Keratinocyte (primary cell): Measurements from ENCODE around the gene PSMC4.

Source experiments
- CTCF ChIP-seq, 3 experiments: IDR thresholded peaks in 1 of 3; conservative IDR thresholded peaks in 1 of 3; optimal IDR thresholded peaks in 1 of 3; 2 replicates in 2 of 3; 3 replicates in 1 of 3; pipeline versions ENCODE3 to v1.5.1; 2011; ENCODE audit warnings: low read length in 3 of 3, mild to moderate bottlenecking in 3 of 3, moderate library complexity in 2 of 3, control low read depth in 1 of 3, inconsistent platforms in 1 of 3; ENCODE audit not compliant: insufficient read depth in 2 of 3; ENCODE audit errors: extremely low read depth in 1 of 3
- EZH2 ChIP-seq: IDR thresholded peaks from one replicate; pipeline ENCODE4 v1.6.1; 2012; ENCODE audit warnings: inconsistent platforms, mild to moderate bottlenecking, low read length, moderate library complexity

- TF ChIP-seq CTCF (optimal IDR thresholded peaks at IDR 0.05 in 1 of 3, IDR thresholded peaks at IDR 0.05 in 1 of 3, conservative IDR thresholded peaks at IDR 0.05 in 1 of 3; ENCODE audit: extremely low read depth in 1 of 3, insufficient read depth in 2 of 3, low read length in 3 of 3) (no peak), EZH2 (no peak)
Observed at GRCh38 chr19:39970425-39970674, 615 bp upstream of the PSMC4 start.
